ENCODE measurements around the gene TMEM175. TPM values are rescaled to one million over a fixed set of nuclear protein-coding genes. Genes with fewer than 3 reads are reported as not detected.

The TMEM175 gene
- total and polyA plus RNA-seq, 2 of the 4 experiments (the other 2 are of a cell fraction): 7.7 to 41.9 TPM

DNA sequence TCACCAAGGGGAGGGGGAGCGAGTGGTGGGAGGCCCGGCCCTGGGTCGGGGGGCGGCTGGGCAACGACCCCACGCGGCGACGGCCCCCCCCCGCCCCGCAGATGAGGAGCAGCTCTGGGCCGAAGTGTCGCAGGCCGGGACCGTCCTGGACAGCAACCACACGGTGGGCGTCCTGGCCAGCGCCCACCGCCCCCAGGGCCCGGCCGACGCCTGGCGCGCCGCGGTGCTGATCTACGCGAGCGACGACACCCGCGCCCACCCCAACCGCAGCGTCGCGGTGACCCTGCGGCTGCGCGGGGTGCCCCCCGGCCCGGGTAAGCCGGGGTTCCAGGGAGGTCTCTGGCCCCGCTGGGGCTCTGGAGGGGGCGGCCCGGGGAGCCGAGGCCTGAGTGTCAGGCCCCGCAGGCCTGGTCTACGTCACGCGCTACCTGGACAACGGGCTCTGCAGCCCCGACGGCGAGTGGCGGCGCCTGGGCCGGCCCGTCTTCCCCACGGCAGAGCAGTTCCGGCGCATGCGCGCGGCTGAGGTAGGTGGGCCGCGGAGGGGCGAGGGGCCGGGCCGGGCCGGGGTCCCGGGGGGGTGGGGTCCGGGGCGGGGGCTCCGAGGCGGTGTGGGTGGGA, 70.5 kb downstream of the TMEM175 start:
- peaks cover 3% of the 10 kb centered on the region for H3K9me3 ChIP-seq (ENCODE audit: control insufficient read depth, insufficient read depth, low read length)
- TF ChIP-seq POLR2A (IDR thresholded peaks at IDR 0.05; ENCODE audit: low read depth, low read length): no peak
- no peak for TF ChIP-seq BHLHE40 (IDR thresholded peaks at IDR 0.05; ENCODE audit: low read depth, low read length)
- no peak for TF ChIP-seq MXI1 (IDR thresholded peaks at IDR 0.05; ENCODE audit: borderline replicate concordance, low read depth, low read length)
- TF ChIP-seq, protein P1, sequence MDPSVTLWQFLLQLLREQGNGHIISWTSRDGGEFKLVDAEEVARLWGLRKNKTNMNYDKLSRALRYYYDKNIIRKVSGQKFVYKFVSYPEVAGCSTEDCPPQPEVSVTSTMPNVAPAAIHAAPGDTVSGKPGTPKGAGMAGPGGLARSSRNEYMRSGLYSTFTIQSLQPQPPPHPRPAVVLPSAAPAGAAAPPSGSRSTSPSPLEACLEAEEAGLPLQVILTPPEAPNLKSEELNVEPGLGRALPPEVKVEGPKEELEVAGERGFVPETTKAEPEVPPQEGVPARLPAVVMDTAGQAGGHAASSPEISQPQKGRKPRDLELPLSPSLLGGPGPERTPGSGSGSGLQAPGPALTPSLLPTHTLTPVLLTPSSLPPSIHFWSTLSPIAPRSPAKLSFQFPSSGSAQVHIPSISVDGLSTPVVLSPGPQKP (IDR thresholded peaks at IDR 0.05; ENCODE audit: borderline replicate concordance, low read depth, low read length): no peak
- TF ChIP-seq MAZ (IDR thresholded peaks at IDR 0.05; ENCODE audit: borderline replicate concordance, low read depth, low read length): no peak
- no peak for TF ChIP-seq FOS (IDR thresholded peaks at IDR 0.05; ENCODE audit: low read depth, low read length)
- TF ChIP-seq CHD1 (IDR thresholded peaks at IDR 0.05; ENCODE audit: low read depth, low read length): no peak
- no peak for TF ChIP-seq RAD21 (IDR thresholded peaks at IDR 0.05; ENCODE audit: low read length)
- TF ChIP-seq RCOR1 (IDR thresholded peaks at IDR 0.05; ENCODE audit: insufficient replicate concordance, low read length): no peak
- no peak overlapping the region for H3K27ac ChIP-seq (ENCODE audit: insufficient read depth, low read length)
- H3K18ac ChIP-seq (ENCODE audit: low read depth, low read length): no peak overlapping the region
- H3K56ac ChIP-seq (ENCODE audit: extremely low read depth, insufficient read depth, low read length): no peak overlapping the region
- no peak overlapping the region for H2BK120ac ChIP-seq (ENCODE audit: low read depth, low read length)
- no peak overlapping the region for H4K8ac ChIP-seq (ENCODE audit: low read depth in 2 of 2, low read length in 2 of 2)
- no peaks in the 10 kb centered on the region for H3K9me1 ChIP-seq (ENCODE audit: insufficient read depth, low read length)
- ChIA-PET POLR2A (ENCODE audit: unreplicated experiment) (no interaction called here), CTCF (no interaction called here)
- no TSS peak for BruUV-seq (replicated peaks)
- in situ Hi-C loops (cut with MboI; ENCODE audit: low sequenced_read_pairs) (no loop called here), intact Hi-C loops (cut with micrococcal nuclease) (no loop called here), dilution Hi-C loops (cut with HindIII; ENCODE audit: low sequenced_read_pairs, unreplicated experiment) (no loop called here)
- ATAC-seq (ENCODE audit: low read depth): peak; percentile 3; the same call in 1 of the 2 replicates
- no peak overlapping the region for H3K4me2 ChIP-seq (ENCODE audit: low read depth, low read length)
- no peak overlapping the region for H2BK15ac ChIP-seq (ENCODE audit: low read depth, low read length)
- peaks cover 4% of the 10 kb centered on the region; the same call in 1 of the 2 replicates for H3K4me1 ChIP-seq (ENCODE audit: control insufficient read depth, insufficient read depth, low read length)
- no peaks in the 10 kb centered on the region for H3K36me3 ChIP-seq (ENCODE audit: control insufficient read depth, insufficient read depth, low read length)
- no peak overlapping the region for H2AK5ac ChIP-seq (ENCODE audit: low read depth, low read length)
- no peak overlapping the region for H3K14ac ChIP-seq (replicated peaks; ENCODE audit: low read depth, low read length)
- no peak overlapping the region for H2BK20ac ChIP-seq (ENCODE audit: low read depth, low read length)
- no peak overlapping the region for H2AK9ac ChIP-seq (replicated peaks; ENCODE audit: low read depth, low read length, poor library complexity)
- H2AFZ ChIP-seq (replicated peaks; ENCODE audit: low read length, poor library complexity): no peak overlapping the region
- no peak overlapping the region for H4K5ac ChIP-seq (ENCODE audit: low read depth, low read length)
- no peak overlapping the region for H2BK5ac ChIP-seq (ENCODE audit: low read depth, low read length, poor library complexity, severe bottlenecking)
- no peaks in the 10 kb centered on the region for H3K79me1 ChIP-seq (ENCODE audit: low read depth in 1 of 2, low read length in 2 of 2)
- no peak overlapping the region for H3K23ac ChIP-seq (ENCODE audit: low read depth, low read length)
- H4K91ac ChIP-seq (ENCODE audit: insufficient read depth, low read depth, low read length): no peak overlapping the region
- H3K4ac ChIP-seq (ENCODE audit: low read depth, low read length): no peak overlapping the region
- peaks cover 65% of the 10 kb centered on the region for H3K27me3 ChIP-seq (ENCODE audit: control insufficient read depth, insufficient read depth, low read length)
- H4K20me1 ChIP-seq (ENCODE audit: insufficient read depth, low read length): peaks cover 8% of the 10 kb centered on the region
- WGBS, 2 experiments (ENCODE audit: extremely low coverage in 2 of 2, insufficient read length in 1 of 2): 4% methylated on average over 21 of the region's 75 CpGs; no CpG with 5 or more reads in 1 of the 2 experiments
- H3K4me3 ChIP-seq (ENCODE audit: insufficient read depth, low read depth, low read length): no peak overlapping the region
- DNase-seq: no peak
- no peak overlapping the region for H3K9ac ChIP-seq (ENCODE audit: low read depth, low read length)
